ENCODE results near the gene CMTR1. TPM values are rescaled to one million over a fixed set of nuclear protein-coding genes. Genes with fewer than 3 reads are reported as not detected.

The CMTR1 gene
- total RNA-seq, 1 donor from 2014 or later, result 53.0 TPM

- no peak overlapping the region for H3K27ac Mint-ChIP-seq
- H3K36me3 Mint-ChIP-seq, result no peaks in the 10 kb centered on the region
- no peak for DNase-seq (ENCODE audit: extremely low spot score, unreplicated experiment)
- H3K4me3 Mint-ChIP-seq, result no peak overlapping the region
- H3K27me3 Mint-ChIP-seq, result no peaks in the 10 kb centered on the region
- no peaks in the 10 kb centered on the region for H3K4me1 Mint-ChIP-seq (ENCODE audit: unreplicated experiment)
- no peak for TF ChIP-seq CTCF (conservative IDR thresholded peaks at IDR 0.05)
- H3K9me3 Mint-ChIP-seq, result no peaks in the 10 kb centered on the region
Observed at GRCh38 chr6:37407948-37408347, 25.1 kb upstream of the CMTR1 start.

- Mint-ChIP-seq H3K9me3 (no peaks in the 10 kb centered on the region), H3K27me3 (no peaks in the 10 kb centered on the region), H3K4me1 (ENCODE audit: unreplicated experiment) (no peaks in the 10 kb centered on the region), H3K36me3 (no peaks in the 10 kb centered on the region), H3K27ac (no peak overlapping the region), H3K4me3 (no peak overlapping the region)
- TF ChIP-seq CTCF (conservative IDR thresholded peaks at IDR 0.05), result no peak
- no peak for DNase-seq (ENCODE audit: extremely low spot score, unreplicated experiment)
Observed at GRCh38 chr6:37409501-37409900, 23.5 kb upstream of the CMTR1 start.

- Mint-ChIP-seq H3K4me1 (ENCODE audit: unreplicated experiment) (no peaks in the 10 kb centered on the region), H3K27ac (no peak overlapping the region), H3K27me3 (no peaks in the 10 kb centered on the region), H3K9me3 (peaks cover 5% of the 10 kb centered on the region), H3K36me3 (no peaks in the 10 kb centered on the region), H3K4me3 (no peak overlapping the region)
- DNase-seq (ENCODE audit: extremely low spot score, unreplicated experiment), result no peak
- TF ChIP-seq CTCF (conservative IDR thresholded peaks at IDR 0.05), result no peak
Observed at GRCh38 chr6:37417393-37417792, 15.6 kb upstream of the CMTR1 start.

- Mint-ChIP-seq H3K4me1 (ENCODE audit: unreplicated experiment) (no peaks in the 10 kb centered on the region), H3K9me3 (peaks cover 5% of the 10 kb centered on the region), H3K4me3 (no peak overlapping the region), H3K27ac (no peak overlapping the region), H3K36me3 (no peaks in the 10 kb centered on the region), H3K27me3 (no peaks in the 10 kb centered on the region)
- no peak for TF ChIP-seq CTCF (conservative IDR thresholded peaks at IDR 0.05)
- no peak for DNase-seq (ENCODE audit: extremely low spot score, unreplicated experiment)
Observed at GRCh38 chr6:37418722-37419121, 14.3 kb upstream of the CMTR1 start.

GRCh38 chr6:37426058-37426944 lies 6.7 kb upstream of the CMTR1 start:
- Mint-ChIP-seq H3K36me3 (no peaks in the 10 kb centered on the region), H3K9me3 (no peaks in the 10 kb centered on the region), H3K4me1 (ENCODE audit: unreplicated experiment) (no peaks in the 10 kb centered on the region), H3K4me3 (no peak overlapping the region), H3K27me3 (peaks cover 18% of the 10 kb centered on the region), H3K27ac (no peak overlapping the region)
- TF ChIP-seq CTCF (conservative IDR thresholded peaks at IDR 0.05), result no peak
- DNase-seq (ENCODE audit: extremely low spot score, unreplicated experiment), result no peak

Measured in type B pancreatic cell (in vitro differentiated cells).